GM12892 (cell line): ENCODE results near the gene PLD1.
A peak's percentile ranks its signal among the peaks of the same experiment; 100 is the strongest.
"Not testable (repeated sequence)": the region's sequence is repeated elsewhere in the genome, so short reads cannot be mapped to it uniquely, and the experiment has no call there.

Experiments used
- DNase-seq: peaks from one replicate; pipeline ENCODE4 v3.0.0; 2011; ENCODE audit not compliant: insufficient read length
- FAIRE-seq: peaks from 2 replicates; lab custom pipeline; 2011; peaks lifted over from hg19 to GRCh38; lab: Jason Lieb, UNC
- POLR2A ChIP-seq: IDR thresholded peaks from 2 replicates; pipeline ENCODE4 v1.6.1; 2011; ENCODE audit warnings: low read depth, low read length, control low read depth
- POLR2AphosphoS5 ChIP-seq: IDR thresholded peaks from 2 replicates; pipeline ENCODE4 v1.6.1; 2011; ENCODE audit warnings: low read depth, low read length, control low read depth
- TAF1 ChIP-seq: IDR thresholded peaks from 2 replicates; pipeline ENCODE4 v1.6.1; 2011; ENCODE audit warnings: low read depth, mild to moderate bottlenecking, control low read depth, low read length, borderline replicate concordance

Gene PLD1

GRCh38 chr3:171563298-171563697, 247.0 kb downstream of the PLD1 start:
- TF ChIP-seq TAF1 (no peak), POLR2AphosphoS5 (no peak), POLR2A (no peak)
- DNase-seq = no peak
- no peak for FAIRE-seq

GRCh38 chr3:171562459-171562858, 247.8 kb downstream of the PLD1 start:
- FAIRE-seq = not testable (repeated sequence)

GRCh38 chr3:171561596-171562323, 248.5 kb downstream of the PLD1 start:
- TF ChIP-seq POLR2A (no peak), POLR2AphosphoS5 (no peak), TAF1 (no peak)
- DNase-seq = no peak
- peak; percentile 27 for FAIRE-seq

More at GRCh38 chr3:171562459-171562858, 247.8 kb downstream of the PLD1 start:
- not testable (repeated sequence) for DNase-seq

- FAIRE-seq = no peak
Observed at GRCh38 chr3:171559586-171559985, 250.7 kb downstream of the PLD1 start.

GRCh38 chr3:171558188-171558696, 252.0 kb downstream of the PLD1 start:
- FAIRE-seq = no peak
- TF ChIP-seq POLR2A = no peak
- no peak for TF ChIP-seq TAF1
- DNase-seq = no peak

More at GRCh38 chr3:171559586-171559985, 250.7 kb downstream of the PLD1 start:
- no peak for DNase-seq
- no peak for TF ChIP-seq POLR2A
- TF ChIP-seq POLR2AphosphoS5 = no peak
- TF ChIP-seq TAF1 = no peak

- DNase-seq (no peak), FAIRE-seq (no peak)
- TF ChIP-seq POLR2A (no peak), TAF1 (no peak)
Observed at GRCh38 chr3:171557173-171557572, 253.1 kb downstream of the PLD1 start.

- no peak for TF ChIP-seq POLR2A
- TF ChIP-seq POLR2AphosphoS5 = no peak
- TF ChIP-seq TAF1 = no peak
- FAIRE-seq (no peak), DNase-seq (no peak)
Observed at GRCh38 chr3:171556574-171557145, 253.6 kb downstream of the PLD1 start.

- TF ChIP-seq POLR2AphosphoS5 (no peak), POLR2A (no peak), TAF1 (no peak)
- no peak for DNase-seq
- no peak for FAIRE-seq
Observed at GRCh38 chr3:171556148-171556547, 254.1 kb downstream of the PLD1 start.

GRCh38 chr3:171553086-171553485, 257.2 kb downstream of the PLD1 start:
- no peak for TF ChIP-seq POLR2A
- TF ChIP-seq TAF1 = no peak
- TF ChIP-seq POLR2AphosphoS5 = no peak
- FAIRE-seq = no peak
- no peak for DNase-seq

GRCh38 chr3:171552531-171552930, 257.8 kb downstream of the PLD1 start:
- no peak for FAIRE-seq
- TF ChIP-seq POLR2AphosphoS5 (no peak), POLR2A (no peak), TAF1 (no peak)
- DNase-seq = no peak

GRCh38 chr3:171551296-171551695, 259.0 kb downstream of the PLD1 start:
- no peak for TF ChIP-seq POLR2AphosphoS5
- TF ChIP-seq TAF1 = no peak
- no peak for TF ChIP-seq POLR2A
- DNase-seq (no peak), FAIRE-seq (no peak)
